Eye (tissue), 1 donor: Measurements from ENCODE around the gene SRRM4.
"Not testable (repeated sequence)": the region's sequence is repeated elsewhere in the genome, so short reads cannot be mapped to it uniquely, and the experiment has no call there.

Source experiments
- DNase-seq: peaks from one replicate; pipeline ENCODE4 v3.0.0-alpha.2; 2015

Gene SRRM4, protein sequence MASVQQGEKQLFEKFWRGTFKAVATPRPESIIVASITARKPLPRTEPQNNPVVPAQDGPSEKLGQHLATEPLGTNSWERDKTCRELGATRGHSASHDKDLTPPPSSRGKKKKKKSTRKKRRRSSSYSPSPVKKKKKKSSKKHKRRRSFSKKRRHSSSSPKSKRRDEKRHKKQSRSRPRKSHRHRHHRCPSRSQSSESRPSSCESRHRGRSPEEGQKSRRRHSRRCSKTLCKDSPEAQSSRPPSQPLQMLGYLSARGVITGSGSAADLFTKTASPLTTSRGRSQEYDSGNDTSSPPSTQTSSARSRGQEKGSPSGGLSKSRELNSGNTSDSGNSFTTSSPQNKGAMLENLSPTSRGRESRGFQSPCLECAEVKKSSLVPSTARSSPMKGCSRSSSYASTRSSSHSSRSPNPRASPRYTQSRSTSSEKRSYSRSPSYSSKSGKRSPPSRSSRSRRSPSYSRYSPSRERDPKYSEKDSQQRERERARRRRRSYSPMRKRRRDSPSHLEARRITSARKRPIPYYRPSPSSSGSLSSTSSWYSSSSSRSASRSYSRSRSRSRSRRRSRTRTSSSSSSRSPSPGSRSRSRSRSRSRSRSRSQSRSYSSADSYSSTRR

DNA sequence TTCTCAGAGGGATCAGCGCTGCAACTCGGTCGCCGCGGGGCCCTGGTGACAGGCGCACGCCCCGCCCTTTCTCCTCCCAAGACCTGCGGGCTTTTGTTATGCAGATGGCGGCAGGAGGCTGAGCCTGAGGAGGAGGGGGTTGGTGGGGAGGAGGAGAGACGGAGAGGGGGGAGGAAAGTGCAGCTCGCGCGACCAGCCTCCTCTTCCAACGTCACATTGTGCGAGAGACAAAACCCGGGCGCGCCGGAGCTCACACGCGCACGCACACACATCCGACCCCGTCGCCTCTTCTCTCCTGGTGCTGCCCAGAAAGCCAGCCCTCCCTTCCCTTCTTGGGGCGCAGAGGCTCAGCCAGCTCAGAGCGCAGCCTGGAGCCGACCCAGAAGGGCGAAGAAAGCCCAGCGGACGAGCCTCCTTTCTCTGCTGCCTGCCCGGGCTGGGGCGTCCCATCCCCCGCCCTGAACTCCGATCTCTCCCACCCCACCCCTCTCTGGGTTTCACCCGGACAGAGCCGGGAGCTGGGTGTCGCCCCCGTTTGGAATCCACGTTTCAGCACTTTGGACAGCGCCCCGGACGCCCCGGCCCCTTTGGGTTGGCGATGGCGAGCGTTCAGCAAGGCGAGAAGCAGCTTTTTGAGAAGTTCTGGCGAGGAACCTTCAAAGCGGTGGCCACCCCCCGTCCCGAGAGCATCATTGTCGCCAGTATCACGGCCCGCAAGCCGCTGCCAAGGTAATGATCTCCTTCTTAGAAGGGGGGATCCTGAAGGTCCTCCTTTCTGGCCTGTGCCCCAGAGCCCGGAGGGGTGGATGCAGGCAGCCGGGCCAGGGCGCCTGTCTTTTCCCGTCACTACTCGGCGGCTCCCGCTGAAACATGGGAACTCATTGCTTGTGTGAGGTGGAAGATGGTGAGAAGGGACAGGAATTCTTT, at the start of gene SRRM4:
SRRM4 (plus strand) TSS at position 257 of the 927 bp plus-strand sequence; CDS start at position 599, 342 bp downstream.
- peak; percentile 92 for DNase-seq

DNA sequence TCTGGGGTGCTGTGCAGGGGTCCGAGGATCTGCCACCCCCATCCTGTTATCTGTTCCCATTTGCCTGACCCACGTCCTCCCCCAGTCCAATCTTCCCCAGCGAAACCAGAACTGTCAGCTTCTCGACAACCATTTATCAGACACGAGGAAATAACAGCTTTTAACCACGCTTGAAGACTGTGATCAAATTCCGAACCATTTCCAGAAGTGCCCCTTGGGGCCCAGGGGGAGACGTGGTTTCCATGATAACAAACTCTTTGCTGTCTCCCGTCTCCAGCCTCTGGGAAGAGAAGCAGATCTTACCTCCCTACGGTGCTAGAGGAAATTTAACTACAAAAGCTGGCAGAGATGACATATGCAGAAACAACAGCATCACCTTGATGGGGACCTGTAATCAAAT, 35.1 kb upstream of the SRRM4 start:
- DNase-seq, result no peak

DNA sequence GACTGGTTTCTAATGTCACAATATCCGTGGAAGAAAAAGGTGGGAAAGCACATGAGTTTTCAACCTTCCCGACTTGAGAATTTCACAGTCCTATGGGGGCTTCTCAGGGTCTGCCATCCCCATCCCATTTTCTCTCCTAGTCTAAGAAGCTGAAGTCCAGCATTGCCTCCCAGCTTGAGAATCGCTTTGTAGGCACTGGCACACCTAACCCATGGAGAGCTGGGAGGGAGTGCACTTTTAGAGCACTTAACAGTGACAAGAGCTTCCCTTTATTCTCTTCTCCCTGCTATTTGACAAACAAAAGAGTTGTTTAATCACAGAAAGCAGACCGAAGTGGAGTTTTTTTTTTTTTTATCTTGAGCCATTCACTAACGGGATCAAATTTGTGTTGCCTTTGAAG, 22.8 kb upstream of the SRRM4 start:
- no peak for DNase-seq

DNA sequence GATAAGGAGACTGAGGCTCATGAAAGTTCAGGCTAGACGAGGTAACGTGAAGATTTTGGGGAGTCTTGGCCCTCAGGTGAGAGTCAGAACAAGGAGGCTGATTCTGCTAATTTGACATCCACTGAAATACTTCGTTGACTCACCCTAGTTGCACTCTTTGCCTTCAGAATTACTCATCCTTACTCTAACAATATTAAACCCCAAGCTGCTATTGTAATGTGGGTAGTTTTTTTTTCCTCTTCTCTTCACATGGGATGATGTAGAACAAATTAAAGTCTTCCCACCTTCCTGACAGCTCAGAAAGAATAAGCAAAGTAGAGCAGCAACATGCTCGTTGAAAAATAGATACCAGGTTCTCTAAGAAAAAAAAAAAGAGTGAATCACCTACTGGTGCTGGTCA, 22.0 kb upstream of the SRRM4 start:
- DNase-seq, result no peak

DNA sequence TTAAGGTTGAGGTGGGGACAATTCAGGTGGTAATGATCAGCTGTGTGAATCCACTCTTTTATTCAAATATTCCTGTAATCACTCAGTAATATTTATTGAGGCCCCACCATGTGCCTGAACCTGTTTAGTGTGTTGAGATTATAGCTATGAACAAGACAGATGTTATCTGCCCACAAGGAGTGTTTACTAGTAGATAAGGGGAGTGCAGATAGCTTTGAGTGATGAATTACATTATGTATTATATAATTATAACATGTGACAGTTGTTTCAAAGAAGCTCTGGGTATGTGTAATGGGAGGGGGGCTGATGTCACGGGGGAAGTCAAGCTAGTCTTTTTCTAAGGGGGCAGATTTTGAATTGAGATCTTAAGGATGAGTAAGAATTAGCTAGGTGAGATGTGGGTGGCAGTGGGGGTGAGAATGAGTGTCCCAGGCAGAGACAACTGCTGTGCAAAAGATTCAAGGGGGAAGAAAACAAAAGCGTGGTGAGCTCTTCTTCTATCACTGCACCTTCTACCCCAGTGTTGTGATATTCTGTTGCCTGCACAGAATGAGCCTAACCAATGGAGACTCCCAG, 21.3 kb upstream of the SRRM4 start:
- DNase-seq, result no peak

DNA sequence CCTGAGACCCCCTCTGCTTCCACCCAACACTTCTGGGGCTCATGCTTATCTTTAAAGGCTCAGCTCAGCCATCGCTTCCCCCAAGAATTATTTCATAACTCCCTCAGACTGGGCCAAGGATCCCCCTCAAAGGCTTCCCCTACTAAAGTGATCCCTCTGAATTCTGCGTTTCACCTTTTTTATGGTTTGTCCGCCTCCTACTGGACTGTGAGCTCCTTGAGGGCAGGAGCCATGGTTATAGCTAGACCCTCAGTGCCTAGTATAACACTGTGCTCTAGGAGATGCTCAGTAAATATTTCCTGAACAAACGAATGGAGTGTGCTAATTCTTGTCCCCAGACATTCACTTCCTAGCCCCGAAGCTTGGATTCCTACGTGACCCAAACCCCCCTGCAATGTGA, 20.5 kb upstream of the SRRM4 start:
- DNase-seq, result no peak

DNA sequence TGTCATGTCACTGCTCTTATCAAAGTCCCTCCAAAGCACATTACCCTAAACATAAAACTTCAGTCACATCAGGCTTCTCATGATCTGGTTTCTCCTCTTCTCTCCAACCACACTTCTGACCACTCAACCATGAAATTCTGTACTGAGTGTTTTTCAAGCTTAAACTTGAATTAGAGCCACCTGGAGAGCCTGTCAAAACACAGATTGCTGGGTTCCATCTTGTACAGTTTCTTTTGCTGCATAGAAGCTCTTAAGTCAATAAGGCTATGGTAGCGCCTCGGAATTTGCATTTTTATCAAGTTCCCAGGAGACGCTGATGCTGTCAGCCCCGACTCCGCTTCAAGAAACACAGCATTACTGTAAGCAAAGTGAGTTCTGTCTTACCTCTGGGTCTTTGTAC, 16.4 kb upstream of the SRRM4 start:
- DNase-seq, result peak; percentile 40

DNA sequence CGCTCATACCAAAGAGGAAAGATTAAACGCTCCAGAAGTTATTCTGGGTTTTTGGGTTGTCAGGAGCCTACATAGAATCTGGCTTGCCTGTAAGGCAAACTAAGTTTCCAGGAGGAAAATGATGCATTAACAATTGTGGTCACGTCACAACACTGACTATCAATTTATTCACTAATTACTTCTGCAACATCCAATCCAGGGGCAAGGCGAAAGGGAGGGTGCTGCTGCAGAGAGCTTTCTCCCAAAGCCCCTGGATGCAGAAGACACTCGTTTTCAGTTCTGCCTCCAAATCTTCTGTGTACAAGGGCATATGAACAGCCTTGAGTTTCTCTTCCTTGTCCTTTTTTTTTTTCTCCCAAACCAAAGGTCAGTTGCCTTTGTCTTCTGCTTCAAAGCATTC, 10.5 kb upstream of the SRRM4 start:
- DNase-seq, result no peak

DNA sequence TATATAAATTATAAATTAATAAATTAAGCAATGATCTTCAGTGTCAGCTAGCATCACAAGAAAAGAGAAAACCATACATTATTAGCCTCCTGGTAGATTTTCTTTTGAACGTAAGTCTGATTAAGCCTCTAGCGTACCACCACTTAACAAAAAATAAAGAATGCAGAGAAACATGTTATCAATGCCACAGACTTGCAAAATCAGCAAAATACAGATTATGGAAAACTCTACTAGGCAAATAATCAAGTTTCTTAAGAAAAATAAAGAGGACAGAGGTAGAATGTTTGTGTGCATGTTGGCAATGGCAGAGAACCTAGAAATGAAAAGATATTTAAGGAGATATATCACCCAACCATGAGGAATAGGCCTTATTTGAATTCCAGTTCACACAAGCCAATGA, 8.4 kb upstream of the SRRM4 start:
- DNase-seq, result no peak

DNA sequence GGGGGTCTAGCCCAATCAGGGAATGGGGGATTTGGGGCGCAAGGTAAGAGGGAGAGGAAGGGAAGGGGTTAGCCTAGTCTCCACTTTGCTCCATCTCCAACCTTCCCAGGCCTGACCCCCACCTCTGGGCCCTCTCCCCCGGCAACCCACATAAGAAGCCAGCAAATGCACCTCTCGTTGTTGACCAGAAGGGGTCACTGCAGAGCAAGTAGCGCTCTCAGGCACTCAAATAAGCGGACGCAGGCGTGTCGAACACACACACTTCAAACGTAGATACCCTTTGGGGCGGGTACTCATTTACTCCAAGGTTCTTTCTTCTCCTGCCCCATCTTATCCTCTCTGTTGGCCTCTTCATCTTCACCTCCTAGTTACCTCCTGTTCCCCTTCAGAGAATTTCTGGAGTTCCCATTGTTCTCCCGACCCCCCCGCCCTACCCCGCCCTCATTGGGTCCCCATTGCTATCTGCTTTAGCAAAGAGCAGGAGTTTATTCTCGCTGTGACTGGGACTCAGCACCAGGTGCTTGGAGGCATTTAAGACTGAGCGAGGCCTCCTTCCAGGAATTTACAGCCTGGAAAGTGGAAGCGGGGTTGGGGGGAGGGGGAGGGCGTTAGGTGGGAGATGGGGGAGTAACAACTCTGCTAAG, 1.5 kb upstream of the SRRM4 start:
- peak; percentile 95 for DNase-seq

DNA sequence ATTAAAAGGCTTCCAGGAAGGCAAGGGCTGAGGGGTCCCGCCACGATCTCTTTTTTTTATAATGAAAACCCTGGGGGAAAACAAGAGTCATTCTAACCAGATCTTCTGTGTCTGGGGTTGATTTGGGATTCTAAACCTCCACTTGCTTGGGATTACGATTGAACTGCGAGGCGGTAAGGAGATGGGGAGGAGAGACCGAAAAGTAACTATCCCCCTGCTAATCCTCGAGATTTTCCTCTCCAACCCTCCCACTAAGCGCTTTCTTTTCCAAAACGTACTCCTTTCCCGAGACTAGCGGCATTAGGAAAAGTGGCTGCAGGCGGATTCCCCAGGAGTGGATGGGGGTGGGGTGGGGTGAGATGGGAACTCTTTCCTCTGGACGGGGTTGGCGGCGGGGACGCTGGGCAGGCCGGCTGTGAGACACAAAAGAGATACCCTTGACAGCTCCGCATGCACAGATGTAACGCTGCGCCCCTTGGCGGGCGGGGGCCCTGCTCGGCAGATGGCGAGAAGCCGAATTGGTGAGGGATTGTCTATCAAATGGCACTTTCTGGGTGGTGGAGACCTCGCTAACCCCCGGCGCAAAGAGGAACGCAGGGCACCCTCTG, 830 bp upstream of the SRRM4 start:
- peak; percentile 78 for DNase-seq

DNA sequence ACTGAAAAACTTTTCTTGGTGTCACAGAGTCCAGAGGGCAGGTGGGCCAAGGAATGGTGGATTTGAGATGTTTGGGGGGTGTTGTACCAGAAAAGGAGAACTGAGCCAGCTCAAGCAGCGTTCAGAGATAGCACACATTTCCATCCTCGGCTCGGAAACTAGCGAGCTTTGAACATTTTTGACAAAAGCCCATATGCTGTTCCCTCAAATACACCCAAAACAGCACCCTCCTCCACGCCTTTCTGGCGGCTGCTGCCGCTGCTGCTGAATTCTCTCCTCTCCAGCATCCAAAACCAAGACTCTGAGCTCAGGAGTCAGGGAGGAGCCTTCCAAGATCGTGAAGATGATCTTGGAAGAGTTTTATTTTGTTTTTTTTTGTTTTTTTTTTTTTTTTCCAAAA, 961 bp downstream of the SRRM4 start:
- no peak for DNase-seq

DNA sequence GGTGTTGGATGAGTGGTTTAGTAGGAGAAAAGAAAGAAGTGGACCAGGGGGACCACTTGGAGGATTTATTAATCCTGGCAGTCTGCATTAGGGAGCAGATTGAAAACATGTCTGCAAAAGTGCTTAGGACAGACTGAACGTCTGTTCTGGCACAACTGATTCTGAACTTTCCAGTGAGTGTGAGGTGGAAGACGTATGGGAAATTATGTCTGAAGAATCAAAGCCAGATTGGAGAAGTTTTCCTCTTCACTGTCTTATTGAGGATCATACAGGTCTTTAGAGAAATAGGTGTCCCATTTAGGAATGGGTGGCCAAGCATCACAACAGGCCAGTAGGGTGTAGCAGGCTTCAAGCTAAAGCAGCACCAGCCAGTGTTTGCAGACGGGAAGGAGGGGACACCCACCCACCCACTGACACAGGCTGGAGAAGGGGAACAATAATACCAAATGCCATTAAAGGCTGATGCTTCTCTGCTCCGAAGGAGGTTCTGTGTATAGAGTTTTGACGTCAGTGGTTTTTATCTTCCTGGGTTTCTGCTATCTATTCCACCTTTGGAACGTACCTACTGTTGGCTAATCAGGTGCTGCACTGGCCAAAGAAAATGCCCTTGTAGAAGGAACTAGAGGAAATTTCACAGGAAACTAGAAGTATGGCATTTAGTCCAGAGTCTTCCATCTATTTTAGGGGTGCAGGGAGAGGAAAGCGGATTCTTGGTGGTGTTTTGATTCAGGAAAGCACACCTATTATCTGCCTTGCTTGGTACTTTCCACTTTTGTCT, 1.8 kb downstream of the SRRM4 start:
- no peak for DNase-seq

DNA sequence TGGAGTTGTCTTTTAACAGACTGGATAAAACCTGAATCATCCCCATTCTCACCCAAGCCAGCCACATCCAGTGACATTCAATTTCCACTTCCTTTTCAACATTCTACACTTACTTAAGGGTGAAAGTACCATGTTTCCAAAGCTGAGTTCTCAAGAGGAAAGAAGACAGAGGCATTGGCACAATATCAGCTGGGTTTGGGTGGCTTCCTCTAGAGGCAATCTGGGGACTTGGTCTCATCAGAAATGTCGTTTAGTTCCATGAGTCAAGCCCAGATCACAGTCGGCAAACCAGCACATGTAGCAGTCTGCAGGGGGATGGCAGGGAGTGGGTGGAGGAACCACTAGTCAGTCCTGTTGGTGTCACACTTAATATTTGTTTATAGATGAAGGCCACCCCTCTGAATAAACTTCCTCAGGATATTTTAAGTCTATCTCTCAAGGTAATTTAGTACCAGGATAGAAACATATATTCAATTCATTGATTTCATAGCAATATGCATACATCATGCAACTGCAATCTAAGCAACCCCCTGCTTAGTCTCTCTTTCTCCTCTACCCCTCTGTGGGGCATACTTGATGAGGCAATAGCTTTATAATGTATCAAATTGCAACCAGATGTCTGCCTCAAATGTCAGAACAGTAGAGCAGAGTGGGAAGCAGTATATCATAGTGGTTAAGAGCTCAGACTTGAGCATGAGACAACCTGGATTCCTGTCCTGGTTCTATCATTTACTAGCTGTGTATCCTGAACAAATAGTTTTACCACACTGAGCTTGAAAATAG, 3.0 kb downstream of the SRRM4 start:
- DNase-seq, result no peak

DNA sequence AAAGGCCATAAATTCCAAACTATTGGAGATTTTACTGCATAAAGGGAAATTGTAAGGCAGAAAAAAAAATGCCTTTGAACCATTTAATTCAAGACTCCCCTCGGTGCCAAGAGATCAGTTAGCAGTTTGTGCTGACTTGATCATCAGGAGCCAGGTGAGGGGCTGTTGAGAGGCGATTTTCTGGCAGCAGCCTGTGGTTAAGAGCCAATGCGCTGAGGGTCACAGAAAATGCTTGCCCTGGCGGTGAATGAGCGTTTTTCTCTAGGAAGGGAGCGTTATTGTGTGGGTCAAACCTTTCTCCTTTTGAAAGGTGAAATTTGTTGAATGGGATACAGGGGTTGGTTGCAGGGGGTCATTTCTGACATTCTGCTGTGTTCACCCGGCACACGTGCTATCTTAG, 4.7 kb downstream of the SRRM4 start:
- no peak for DNase-seq

DNA sequence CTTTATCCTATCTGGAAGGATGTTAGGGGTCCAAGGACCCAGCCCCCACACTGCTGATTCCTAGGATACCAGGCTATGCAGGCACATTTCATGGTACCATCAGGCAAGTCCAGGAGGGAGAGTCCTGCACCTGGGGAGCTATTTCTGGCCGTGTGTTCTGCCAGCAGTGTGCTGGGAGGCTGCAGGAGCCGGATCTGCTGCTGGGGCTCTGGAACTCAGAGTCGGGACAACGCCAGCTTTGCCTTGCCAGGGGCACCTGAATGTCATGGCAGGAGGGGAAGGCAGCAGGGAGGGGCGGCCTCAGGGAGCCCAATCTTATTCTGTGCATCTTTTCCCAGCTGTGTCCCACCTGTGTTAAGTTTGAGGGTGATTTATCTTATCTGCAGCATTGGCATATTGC, 17.8 kb downstream of the SRRM4 start:
- DNase-seq, result no peak

DNA sequence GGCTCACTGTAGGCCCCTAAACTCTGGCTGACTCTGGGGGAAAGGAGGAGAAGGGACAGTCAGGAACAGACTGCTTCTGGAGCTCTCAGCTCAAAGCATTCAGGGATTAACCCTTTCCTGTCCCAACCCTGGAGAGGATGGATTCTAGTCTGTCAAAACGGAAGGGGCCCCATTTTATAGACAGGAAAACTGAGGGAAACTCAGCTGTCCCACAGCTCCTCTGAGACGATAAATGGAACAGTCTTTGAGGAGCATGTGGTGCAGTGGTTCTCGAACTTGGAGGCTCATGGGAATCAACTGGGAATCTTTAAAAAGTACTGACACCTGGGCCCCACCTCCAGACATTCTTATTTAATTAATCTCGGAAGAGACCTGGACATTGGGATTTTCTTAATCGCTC, 23.7 kb downstream of the SRRM4 start:
- no peak for DNase-seq

DNA sequence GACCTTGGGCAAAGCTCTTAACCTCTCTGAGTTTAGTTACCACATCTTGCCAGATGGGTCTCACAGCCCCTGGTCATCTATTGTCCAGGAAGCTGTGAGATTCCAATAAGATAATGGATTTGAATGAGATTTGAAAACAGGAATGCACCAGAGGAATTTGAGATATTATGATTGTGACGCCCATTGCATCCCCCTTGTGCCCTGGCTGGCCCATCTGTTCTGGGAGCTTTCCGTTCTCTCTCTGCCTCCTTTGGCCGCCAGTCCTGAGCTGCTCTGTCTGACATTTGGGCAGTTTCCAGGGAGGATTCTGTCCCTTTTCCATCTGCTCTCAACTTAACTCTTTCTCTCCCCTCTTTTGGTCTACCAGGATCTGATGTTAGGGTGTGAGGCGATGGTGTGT, 24.6 kb downstream of the SRRM4 start:
- DNase-seq, result peak; percentile 51

DNA sequence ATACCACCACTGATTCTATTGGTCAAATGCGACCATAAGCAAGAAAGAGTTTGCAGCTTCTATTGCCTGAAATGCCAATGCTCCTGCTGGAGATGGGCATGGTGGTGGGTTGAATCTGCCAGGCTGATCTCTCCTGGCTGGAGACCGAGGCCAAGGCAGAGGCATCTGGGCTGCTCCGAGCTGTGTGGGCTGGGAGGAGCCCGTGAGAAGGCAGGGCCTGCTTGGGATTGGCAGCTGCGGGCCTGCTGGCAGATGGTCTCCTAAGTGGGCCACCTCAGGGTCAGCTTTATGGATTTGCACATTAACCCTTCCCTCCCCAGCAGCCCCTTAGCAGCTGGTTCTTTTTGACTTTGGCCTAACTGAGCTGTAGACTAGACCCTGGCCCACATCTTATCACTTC, 25.4 kb downstream of the SRRM4 start:
- peak; percentile 92 for DNase-seq

DNA sequence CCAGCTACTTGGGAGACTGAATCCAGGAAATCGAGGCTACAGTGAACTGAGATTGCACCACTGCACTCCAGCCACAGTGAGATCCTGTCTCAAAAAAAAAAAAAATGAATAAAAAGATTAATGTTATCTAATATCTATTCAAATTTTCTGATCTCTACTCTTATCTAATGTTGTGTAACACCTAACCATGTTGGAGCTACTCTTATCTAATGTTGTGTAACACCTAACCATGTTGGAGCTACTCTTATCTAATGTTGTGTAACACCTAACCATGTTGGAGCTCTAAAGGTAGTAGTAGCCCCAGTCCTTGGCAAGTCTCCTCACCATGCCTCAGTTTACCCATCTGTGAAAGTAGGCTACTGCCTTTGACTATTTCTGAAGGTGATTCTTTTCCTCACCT, 26.9 kb downstream of the SRRM4 start:
- DNase-seq, result not testable (repeated sequence)
